GDM1 (cell line): ENCODE results near the gene PRUNE2.

Experiments used
- DNase-seq: peaks from one replicate; lab custom pipeline; 2025; lab: John Stamatoyannopoulos, UW

Gene PRUNE2

DNA sequence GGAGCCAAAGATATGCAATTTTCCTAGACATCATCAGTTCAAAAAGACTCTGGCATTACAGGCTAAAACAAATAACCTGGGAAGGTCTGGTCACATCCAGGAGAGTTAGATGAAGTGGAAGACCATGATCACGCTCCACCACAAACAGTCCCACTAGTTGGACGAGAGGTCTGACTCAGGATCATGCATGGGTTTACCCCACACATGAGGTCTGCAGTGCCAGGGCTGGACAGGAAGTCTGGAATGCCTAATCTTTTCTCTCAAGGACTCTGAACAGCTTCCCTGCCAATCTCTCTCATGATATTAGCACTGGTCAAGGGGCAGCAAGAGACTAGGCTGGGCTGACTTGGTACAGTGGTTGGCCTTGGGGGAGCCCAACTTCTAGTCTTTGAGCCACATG lies 7.1 kb downstream of the PRUNE2 start:
- DNase-seq = no peak

DNA sequence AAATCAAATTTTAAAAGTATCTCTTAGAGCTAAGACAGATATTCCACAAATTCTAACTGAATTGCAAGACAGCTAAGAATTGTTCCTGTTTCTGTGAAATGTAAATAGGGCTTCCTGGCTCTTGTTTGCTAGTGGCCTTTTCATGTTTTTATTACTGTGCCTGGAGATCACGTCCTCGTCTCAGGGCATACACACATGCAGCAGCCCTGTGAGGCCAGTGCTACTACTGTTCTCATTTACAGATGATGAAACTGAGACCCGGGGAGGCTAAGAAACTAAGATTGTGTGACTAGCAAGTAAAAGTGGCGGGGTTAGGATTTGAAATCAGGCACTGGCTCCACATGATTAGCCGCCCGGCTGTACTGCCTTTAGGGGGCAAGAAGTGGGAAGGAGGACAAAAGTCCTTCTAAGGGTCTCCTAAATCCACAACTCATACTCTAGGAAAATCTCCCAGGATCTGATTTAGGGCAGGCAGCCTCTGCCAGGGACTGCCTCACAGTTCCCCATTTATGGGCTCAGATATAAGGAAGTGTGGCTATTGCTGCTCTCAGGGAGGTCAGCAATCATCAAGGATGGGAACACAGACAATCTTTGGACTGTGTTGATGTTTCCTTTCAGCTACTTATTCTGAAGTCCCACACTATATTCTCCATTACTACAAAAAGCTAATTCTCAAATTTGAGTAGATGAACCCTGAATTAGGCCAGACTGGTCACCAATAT lies 7.9 kb downstream of the PRUNE2 start:
- no peak for DNase-seq

DNA sequence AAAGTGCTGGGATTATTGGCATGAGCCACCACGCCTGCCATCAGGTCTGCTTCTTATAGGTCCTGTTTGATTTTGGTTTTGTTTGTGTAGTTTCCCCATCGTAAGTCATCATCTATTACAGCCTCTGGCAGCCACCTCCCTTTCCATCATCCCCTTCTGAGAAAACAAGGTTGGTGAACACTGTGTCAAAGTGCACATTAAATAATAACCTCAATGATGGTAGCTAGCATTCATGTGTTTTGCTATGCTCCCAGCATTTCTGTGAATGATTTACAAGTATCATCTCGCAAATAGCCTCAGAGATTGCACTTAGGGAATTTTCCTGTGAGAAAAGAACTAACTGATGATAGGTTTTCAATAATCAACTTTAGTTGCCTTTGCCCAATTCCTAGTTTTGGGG lies 9.9 kb downstream of the PRUNE2 start:
- no peak for DNase-seq

GRCh38 chr9:76895186-76895585 lies 10.7 kb downstream of the PRUNE2 start:
- no peak for DNase-seq

GRCh38 chr9:76894198-76894597 lies 11.7 kb downstream of the PRUNE2 start:
- no peak for DNase-seq

DNA sequence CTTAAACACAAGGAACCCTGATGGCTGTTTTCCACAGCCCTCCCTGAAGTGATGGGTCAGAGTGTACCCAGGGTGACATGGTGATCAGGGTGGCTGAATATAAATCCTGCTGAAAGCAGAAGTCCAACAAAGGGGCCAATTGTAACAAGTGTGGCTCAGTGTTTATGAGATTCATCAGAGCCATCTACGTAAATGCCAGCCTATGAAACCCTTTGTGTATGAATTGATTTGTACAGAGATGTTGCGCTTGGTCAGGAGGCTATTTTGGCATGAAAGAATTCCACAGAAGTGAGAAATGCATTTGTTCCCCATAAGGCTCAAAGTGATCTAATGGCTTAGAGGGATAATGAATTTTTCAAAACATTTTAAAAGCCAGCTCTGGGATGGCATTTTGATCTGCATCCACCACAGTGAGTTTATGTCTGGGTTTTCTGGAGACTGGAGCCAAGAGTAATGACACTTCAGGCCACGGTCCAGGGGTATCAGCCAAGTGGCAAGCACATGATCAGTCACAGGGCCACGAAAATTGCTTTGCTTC lies 12.4 kb downstream of the PRUNE2 start:
- no peak for DNase-seq

DNA sequence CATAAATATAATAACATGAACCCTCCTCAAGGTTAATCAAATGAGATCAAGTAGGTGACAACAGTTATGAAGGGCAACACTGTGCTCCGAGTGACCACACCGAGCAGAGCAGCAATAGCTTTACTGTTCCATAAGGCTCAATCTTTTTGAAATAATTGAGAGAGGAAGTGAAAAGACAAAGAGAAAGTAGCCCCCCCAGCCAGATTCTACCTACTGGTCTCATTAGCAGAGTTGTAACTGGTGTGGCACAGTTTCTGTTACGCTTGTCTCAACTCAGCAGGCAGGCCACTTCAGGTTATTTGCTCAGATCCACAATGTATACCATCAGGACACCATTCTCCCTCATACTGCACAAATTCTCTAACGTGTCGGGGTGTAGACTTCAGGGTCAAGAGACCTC lies 14.0 kb downstream of the PRUNE2 start:
- DNase-seq = no peak

DNA sequence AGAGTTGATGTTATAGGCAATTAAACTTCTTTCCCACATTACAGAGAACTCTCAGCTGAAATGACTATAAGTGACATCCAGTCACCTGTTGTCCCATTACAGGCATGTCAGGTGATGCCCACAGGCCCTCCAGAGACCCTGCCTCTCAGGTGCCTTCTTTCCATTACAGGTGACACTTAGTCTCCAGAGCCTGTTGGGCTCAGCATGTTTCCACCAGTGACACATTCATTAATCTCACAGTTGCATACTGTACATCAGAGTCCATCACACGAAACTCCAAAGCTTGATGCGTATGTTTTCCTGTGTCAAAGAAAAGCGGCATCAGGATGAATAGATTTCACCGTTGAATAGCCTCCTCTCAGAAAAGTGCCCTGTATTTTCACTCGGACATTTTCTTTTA lies 14.6 kb downstream of the PRUNE2 start:
- no peak for DNase-seq

DNA sequence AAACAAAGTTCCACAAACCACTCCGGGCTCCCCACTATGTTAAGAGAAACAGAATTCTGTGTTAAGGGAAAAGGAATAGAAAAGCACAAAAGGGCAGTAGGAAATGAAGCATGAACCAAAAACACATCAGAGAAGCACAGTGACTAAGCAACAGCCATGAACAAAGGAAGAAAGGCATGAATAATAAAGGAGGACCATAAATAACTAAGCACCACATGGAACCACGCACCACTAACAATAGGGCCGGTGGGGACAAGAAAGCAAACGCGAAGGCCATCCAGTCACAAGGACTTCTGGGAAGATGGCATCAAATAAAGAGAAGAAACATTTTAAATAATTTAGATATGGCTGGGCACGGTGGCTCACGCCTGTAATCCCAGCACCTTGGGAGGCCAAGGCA lies 18.0 kb downstream of the PRUNE2 start:
- DNase-seq = no peak

GRCh38 chr9:76887003-76887821 lies 18.7 kb downstream of the PRUNE2 start:
- no peak for DNase-seq

DNA sequence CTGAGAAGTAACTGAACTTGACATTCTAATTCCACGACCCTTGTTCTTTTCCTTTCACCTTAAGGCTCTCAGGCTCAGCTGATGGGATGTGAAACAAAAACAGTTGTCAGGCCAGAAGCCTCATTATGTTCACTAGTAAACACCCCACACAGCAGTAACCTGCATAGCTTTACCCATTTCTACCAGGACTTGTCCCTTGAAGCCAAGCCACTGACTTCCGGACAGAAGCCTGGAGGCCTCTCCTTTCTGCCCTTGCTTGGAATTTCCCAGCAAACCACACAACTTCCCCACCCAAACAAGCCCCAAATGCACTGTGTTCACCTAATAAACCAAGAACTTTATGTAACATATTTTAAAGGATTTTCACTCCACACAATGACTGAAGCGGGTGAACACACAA lies 19.6 kb downstream of the PRUNE2 start:
- no peak for DNase-seq

- no peak for DNase-seq
These were observed 21.1 kb downstream of the PRUNE2 start for GRCh38 chr9:76884823-76885222.

DNA sequence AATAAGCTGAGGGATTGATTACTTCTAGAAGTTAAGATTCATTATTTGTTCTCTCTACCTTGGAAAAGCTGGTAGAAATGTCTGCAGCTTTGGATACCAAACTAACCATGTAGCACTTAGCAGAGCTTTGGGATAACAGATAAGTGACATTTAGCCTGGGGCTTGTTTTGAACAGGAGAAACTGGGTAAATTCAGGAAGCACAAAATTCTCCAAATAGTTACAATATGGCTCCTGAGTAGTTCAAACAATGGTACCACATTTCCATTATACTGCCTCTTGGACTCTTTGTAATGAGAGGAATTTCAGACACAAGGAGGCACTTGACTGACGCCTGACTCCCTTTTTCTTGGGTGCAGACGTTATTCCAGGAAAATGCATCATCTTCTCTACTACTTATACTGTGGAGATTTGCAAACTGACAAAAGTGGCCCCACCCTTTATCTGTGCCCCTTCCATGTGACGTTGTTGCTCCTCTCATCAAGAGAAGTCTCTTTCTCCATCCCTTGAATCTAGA lies 22.5 kb downstream of the PRUNE2 start:
- no peak for DNase-seq

DNA sequence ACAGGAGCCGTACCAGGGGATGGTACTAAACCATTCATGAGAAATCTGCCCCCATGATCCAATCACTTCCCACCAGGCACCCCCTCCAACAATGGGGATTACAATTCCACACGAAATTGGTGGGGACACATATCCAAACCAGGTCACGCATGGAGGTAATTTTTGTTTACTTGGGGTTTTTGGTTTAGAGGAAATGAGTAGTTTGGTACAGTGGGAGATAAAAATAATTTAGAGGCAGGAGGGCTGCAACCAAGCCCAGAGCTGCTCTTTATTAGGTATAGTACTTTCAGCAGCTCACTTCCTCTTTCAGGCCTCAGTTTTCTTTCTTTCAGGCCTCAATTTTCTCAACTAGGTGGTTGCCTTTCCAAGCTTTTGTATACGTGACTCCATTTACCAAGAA lies 23.2 kb downstream of the PRUNE2 start:
- no peak for DNase-seq

DNA sequence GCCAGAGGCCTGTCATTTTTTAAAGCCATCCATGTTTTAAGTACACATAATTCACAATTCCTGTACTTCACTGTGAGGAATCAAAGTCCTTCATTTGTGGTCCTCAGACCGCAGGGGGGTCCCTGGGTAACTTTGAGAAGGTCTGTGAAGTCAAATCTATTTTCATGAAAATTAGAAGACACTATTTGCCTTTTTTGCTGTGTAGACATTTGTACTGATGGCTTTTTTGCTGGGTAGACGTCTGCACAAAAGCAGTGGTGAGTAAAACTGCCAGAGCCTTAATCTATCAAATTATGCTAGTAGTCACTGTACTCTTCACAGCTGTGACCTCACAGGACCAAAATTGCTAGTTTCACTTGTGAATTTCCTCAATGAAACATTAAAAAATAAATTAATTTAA lies 25.7 kb downstream of the PRUNE2 start:
- DNase-seq = no peak

DNA sequence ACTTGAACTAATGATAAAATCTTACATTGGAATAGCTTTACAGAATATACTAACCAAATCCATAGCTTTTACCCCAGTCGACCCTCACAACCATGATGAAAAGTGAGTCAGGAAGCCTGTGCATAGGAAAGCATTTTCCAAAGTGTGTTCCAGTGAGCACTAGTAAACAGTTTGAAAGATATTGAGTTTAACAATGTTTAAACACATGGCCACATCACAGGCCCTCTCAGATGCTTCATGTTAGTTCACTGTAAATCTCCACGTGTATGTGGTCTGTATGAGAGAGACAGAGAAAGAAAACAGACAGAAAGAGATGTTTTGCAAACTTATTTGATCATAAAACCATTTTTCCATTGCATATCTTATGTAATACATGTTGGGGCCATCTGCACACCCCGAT lies 27.0 kb downstream of the PRUNE2 start:
- DNase-seq = no peak

- DNase-seq = no peak
These were observed 28.0 kb downstream of the PRUNE2 start for GRCh38 chr9:76877961-76878360.

GRCh38 chr9:76876098-76876497 lies 29.8 kb downstream of the PRUNE2 start:
- DNase-seq = no peak

GRCh38 chr9:76873821-76874220 lies 32.1 kb downstream of the PRUNE2 start:
- no peak for DNase-seq

- no peak for DNase-seq
These were observed 32.7 kb downstream of the PRUNE2 start for GRCh38 chr9:76873056-76873792.

GRCh38 chr9:76868897-76869296 lies 37.0 kb downstream of the PRUNE2 start:
- no peak for DNase-seq

GRCh38 chr9:76866689-76867088 lies 39.2 kb downstream of the PRUNE2 start:
- no peak for DNase-seq
